Cardiac fibroblast (primary cell): Measurements from ENCODE around the gene PCDHB9.
"Not testable (repeated sequence)": the region's sequence is repeated elsewhere in the genome, so short reads cannot be mapped to it uniquely, and the experiment has no call there.

Experiments
- DNase-seq, 2 donors: peaks; one replicate each; pipeline versions ENCODE4 v3.0.0 to v3.0.0-alpha.2; 2010; ENCODE audit warnings: low read depth in 2 of 2
- H3K4me3 ChIP-seq, 2 donors: replicated peaks in 1 of 2; 1 replicate in 1 of 2; 2 replicates in 1 of 2; pipeline ENCODE4 v1.5.1; 2011; ENCODE audit warnings: low read depth in 2 of 2, low read length in 2 of 2, mild to moderate bottlenecking in 2 of 2, moderate library complexity in 1 of 2
- CTCF ChIP-seq: IDR thresholded peaks from one replicate; pipeline ENCODE4 v1.5.1; 2011; ENCODE audit warnings: low read depth, mild to moderate bottlenecking, low read length, inconsistent platforms

Gene PCDHB9

DNA sequence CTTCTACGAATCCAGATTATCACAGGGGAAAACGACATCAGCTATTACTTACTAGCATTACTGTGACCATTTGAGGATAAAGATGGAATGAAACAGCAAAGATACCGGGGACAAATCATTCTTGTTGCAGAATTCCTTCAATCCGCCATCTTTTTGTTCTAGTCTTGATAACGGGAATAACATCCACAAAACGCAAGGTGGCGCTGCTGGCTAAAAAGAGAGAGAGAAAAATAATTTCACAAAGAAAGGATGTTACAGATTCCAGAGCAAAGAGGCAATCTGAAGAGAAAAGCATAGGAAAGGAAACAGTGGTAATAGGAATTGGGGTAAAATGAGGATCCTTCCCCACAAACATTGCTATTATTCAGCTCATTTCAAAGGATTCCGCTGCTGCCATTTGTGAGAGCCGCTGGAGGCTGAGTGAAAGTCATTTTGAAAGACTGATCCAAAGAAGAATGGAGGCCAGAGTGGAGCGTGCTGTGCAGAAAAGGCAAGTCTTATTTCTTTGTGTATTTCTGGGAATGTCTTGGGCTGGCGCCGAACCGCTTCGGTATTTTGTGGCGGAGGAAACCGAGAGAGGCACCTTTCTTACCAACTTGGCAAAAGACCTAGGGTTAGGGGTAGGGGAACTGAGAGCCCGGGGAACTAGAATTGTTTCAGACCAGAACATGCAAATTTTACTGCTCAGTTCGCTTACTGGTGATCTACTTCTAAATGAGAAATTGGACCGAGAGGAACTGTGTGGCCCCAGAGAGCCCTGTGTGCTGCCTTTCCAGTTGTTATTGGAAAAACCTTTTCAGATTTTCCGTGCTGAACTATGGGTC, 14.4 kb upstream of the PCDHB9 start, which contains the start of gene PCDHB7:
Gene PCDHB7 (plus strand): TSS at position 264 of the 824 bp plus-strand sequence. CDS start 192 bp downstream, at position 456.
- no peak within 1 kb of the TSS for H3K4me3 ChIP-seq
- peak; percentile 32 for TF ChIP-seq CTCF

DNA sequence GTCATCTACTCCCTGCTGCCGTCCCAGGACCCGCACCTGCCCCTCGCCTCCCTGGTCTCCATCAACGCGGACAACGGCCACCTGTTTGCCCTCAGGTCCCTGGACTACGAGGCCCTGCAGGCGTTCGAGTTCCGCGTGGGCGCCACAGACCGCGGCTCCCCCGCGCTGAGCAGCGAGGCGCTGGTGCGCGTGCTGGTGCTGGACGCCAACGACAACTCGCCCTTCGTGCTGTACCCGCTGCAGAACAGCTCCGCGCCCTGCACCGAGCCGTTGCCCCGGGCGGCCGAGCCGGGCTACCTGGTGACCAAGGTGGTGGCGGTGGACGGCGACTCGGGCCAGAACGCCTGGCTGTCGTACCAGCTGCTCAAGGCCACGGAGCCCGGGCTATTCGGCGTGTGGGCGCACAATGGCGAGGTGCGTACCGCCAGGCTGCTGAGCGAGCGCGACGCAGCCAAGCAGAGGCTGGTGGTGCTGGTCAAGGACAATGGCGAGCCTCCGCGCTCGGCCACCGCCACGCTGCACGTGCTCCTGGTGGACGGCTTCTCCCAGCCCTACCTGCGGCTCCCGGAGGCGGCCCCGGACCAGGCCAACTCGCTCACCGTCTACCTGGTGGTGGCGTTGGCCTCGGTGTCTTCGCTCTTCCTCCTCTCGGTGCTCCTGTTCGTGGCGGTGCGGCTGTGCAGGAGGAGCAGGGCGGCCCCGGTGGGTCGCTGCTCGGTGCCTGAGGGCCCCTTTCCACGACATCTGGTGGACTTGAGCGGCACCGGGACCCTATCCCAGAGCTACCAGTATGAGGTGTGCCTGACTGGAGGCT, 12.5 kb upstream of the PCDHB9 start:
- H3K4me3 ChIP-seq, DNase-seq: not testable (repeated sequence)

More for the DNA sequence above, 14.4 kb upstream of the PCDHB9 start, which contains the start of gene PCDHB7:
- DNase-seq: peak; percentile 16 to 45

GRCh38 chr5:141175933-141176332, 11.0 kb upstream of the PCDHB9 start:
- H3K4me3 ChIP-seq: no peak overlapping the region
- no peak for TF ChIP-seq CTCF
- DNase-seq: no peak

DNA sequence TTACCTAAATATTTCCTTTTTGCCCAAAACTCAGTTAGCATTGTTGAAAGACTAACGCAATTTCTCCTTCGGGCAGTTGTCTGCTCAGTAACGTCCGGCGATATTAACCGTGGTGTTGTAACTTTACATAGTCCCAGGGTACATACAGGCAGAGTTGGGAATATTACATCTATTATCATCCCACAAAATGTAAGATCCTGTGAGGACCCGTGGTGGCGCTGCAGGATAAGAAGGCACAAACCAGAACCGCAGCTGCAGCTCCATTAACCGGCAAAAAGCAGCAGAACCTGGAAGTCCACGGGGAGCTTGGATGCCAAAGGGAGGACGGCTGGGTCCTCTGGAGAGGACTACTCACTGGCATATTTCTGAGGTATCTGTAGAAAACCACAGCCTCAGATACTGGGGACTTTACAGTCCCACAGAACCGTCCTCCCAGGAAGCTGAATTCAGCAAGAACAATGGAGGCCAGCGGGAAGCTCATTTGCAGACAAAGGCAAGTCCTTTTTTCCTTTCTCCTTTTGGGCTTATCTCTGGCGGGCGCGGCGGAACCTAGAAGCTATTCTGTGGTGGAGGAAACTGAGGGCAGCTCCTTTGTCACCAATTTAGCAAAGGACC, 9.3 kb upstream of the PCDHB9 start, which contains the start of gene PCDHB8:
Gene PCDHB8 (plus strand): TSS at position 214 of the 615 bp plus-strand sequence. CDS start 245 bp downstream, at position 459.
- not testable (repeated sequence) for DNase-seq, H3K4me3 ChIP-seq

DNA sequence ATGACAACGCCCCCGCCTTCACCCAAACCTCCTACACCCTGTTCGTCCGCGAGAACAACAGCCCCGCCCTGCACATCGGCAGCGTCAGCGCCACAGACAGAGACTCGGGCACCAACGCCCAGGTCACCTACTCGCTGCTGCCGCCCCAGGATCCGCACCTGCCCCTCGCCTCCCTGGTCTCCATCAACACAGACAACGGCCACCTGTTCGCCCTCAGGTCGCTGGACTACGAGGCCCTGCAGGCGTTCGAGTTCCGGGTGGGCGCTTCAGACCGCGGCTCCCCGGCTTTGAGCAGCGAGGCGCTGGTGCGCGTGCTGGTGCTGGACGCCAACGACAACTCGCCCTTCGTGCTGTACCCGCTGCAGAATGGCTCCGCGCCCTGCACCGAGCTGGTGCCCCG, 7.6 kb upstream of the PCDHB9 start:
- not testable (repeated sequence) for DNase-seq, H3K4me3 ChIP-seq

DNA sequence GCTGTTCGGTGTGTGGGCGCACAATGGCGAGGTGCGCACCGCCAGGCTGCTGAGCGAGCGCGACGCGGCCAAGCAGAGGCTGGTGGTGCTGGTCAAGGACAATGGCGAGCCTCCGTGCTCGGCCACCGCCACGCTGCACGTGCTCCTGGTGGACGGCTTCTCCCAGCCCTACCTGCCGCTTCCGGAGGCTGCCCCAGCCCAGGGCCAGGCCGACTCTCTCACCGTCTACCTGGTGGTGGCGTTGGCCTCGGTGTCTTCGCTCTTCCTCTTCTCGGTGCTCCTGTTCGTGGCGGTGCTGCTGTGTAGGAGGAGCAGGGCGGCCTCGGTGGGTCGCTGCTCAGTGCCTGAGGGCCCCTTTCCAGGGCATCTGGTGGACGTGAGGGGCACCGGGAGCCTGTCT, 7.1 kb upstream of the PCDHB9 start:
- not testable (repeated sequence) for DNase-seq, H3K4me3 ChIP-seq

DNA sequence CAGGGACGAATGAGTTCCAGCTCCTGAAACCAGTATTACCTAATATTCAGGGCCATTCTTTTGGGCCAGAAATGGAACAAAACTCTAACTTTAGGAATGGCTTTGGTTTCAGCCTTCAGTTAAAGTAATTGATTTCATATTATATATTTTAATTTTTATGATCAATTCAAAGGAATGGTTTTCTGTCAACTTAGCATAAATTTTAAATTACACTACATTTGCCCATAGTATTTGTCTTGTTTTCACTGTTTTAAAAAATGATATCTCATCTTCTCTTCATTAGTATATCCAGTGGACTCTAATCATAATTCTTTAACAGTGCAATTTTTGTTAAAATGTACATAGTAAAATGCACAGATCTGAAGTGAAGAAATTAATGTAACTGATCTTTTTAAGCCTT, 6.6 kb upstream of the PCDHB9 start:
- no peak overlapping the region for H3K4me3 ChIP-seq
- DNase-seq: no peak
- TF ChIP-seq CTCF: no peak

DNA sequence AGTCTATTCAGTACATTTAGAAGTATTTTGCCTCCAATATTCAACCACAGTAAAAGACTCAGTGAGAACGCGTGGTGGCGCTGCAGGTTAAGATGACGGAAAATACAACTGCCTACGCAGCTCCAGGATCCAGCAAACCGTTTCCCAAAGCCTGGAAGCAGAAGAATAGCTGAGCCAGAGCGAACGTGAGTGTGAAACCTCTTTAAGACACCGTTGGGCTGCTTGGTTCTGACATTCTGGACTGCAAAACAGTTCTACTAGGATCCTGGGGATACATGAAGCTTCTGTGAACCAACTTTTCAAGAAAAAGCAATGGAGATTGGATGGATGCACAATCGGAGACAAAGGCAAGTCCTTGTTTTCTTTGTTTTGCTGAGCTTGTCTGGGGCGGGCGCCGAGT, 4.7 kb upstream of the PCDHB9 start, which contains the start of gene PCDHB16:
Gene PCDHB16 (plus strand): TSS at position 140 of the 400 bp plus-strand sequence. CDS start 173 bp downstream, at position 313.
- peak; percentile 5 to 12 for DNase-seq
- peak; percentile 20 for TF ChIP-seq CTCF
- peak within 1 kb of the TSS in 1 of 2 donors; percentile 19 for H3K4me3 ChIP-seq

- not testable (repeated sequence) for DNase-seq, H3K4me3 ChIP-seq
Measured at GRCh38 chr5:141184117-141184855, 2.7 kb upstream of the PCDHB9 start.

GRCh38 chr5:141188682-141189081, 1.7 kb downstream of the PCDHB9 start:
- H3K4me3 ChIP-seq, DNase-seq: not testable (repeated sequence)

- DNase-seq, H3K4me3 ChIP-seq: not testable (repeated sequence)
Measured at GRCh38 chr5:141189131-141189530, 2.2 kb downstream of the PCDHB9 start.
